ENCODE data around the gene DIPK1A. TPM values are rescaled to one million over a fixed set of nuclear protein-coding genes. Genes with fewer than 3 reads are reported as not detected.

DIPK1A gene
- total and polyA plus RNA-seq, 9 donors, result 4.7 to 15.4 (median 8.6) TPM

- intact Hi-C loops (cut with DNase I), result loop anchor here in 2 of 4 donors (5.0 to 10.0 kb wide), 2 partner anchors 107 to 110 kb away; no protein-coding TSS in a partner anchor
- DNase-seq, result no peak
- Histone ChIP-seq H3K4me1 (ENCODE audit: insufficient read depth) (peaks cover 3% of the 10 kb centered on the region), H3K27ac (no peak overlapping the region), H3K4me3 (no peak overlapping the region), H3K36me3 (no peaks in the 10 kb centered on the region), H3K27me3 (no peaks in the 10 kb centered on the region), H3K9me3 (no peaks in the 10 kb centered on the region)
- TF ChIP-seq EP300 (IDR thresholded peaks at IDR 0.05) (no peak), POLR2A (IDR thresholded peaks at IDR 0.05) (no peak)
- TF ChIP-seq, protein P1, sequence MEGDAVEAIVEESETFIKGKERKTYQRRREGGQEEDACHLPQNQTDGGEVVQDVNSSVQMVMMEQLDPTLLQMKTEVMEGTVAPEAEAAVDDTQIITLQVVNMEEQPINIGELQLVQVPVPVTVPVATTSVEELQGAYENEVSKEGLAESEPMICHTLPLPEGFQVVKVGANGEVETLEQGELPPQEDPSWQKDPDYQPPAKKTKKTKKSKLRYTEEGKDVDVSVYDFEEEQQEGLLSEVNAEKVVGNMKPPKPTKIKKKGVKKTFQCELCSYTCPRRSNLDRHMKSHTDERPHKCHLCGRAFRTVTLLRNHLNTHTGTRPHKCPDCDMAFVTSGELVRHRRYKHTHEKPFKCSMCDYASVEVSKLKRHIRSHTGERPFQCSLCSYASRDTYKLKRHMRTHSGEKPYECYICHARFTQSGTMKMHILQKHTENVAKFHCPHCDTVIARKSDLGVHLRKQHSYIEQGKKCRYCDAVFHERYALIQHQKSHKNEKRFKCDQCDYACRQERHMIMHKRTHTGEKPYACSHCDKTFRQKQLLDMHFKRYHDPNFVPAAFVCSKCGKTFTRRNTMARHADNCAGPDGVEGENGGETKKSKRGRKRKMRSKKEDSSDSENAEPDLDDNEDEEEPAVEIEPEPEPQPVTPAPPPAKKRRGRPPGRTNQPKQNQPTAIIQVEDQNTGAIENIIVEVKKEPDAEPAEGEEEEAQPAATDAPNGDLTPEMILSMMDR (IDR thresholded peaks at IDR 0.05), result no peak
These were observed 3.1 kb upstream of the DIPK1A start for GRCh38 chr1:92964316-92964715.

DNA sequence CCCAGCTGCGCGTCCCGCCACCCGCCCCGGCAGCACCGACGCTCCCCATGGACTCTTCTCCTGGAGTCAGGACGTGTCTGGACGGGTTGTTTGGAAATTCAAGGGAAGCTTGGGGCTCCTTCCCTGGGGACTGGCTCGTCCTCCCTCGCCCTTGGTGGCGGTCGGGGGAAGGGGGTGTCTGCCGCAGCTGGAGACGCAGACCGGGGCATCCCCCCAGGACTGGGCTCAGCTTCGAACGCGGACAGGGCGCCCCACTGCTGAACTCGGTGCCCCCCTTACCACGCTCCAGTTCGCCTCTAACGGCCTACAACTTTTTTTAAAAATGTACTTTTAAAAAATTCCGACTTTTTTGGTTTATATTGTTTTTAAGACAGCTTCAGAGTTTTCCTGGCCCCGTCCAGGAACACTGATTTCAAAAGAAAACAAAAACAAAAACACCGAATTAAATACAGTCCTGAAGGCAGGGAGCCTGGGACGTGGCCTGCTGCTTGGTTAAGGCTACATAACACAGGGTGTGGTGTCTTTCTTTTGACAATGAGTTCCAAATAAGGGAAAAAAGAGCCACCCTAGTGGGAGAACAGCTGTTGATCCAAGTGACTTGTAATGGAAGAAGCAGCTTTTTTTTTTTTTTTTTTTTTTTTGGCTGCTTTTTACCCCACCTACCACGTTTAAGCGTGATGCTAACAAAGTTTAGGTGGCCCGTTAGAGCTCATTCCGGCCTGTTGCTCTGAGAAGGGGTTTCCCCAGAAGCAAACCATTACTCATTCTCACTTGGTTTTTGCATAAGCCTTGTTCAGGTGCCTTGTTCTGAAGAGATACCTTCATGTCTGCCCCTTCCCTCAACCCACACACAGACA, 862 bp upstream of the DIPK1A start:
- 1% methylated on average over 29 to 32 of the region's 32 CpGs for WGBS, 3 donors
- intact Hi-C loops (cut with DNase I), result loop anchor here in 2 of 4 donors (5.0 to 10.0 kb wide), 2 partner anchors 105 to 107 kb away; no protein-coding TSS in a partner anchor

DNA sequence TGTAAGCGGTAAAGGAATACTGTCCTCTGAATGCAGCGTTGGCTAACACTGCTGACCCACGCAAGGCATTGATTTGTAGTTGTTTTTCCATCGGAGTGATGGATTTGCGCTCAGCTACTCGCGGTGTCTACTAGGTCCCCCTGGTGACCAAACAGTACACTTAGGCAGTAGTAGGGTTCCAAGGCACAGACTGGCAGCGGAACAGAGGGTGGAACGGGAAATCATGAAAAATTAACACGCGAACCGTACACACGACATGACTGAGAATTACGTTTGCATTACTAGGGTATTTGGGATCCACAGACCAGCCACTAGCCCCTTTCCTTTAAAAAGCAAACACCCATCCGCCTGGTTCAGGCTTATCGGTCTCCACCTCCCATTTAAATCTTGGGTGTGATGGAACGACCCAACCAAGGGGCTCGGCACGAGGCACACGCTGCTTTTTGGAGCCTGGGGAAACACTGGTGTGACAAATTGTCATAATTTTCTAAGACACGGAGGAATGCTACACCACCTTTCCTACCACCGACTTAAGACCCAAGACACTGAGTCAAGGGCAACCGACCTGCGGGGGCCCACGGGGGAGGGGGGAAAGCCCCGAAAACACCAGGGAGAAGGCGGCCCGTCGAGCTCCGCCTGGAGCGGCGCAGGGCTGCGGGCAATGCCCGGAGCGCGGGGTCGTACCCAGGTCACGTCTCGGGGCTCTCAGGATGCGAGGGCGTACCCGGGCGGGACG, 699 bp downstream of the DIPK1A start:
- DNase-seq, result peak; percentile 39 to 65 (median 50)
- WGBS, 3 donors, result 0 to 1% (median 0%) methylated on average over 35 to 44 of the region's 44 CpGs

More for the DNA sequence above, 862 bp upstream of the DIPK1A start:
- no peaks in the 10 kb centered on the region for H3K9me3 ChIP-seq
- H3K4me3 ChIP-seq, result peak overlapping the region; percentile 56
- H3K27ac ChIP-seq, result peak overlapping the region; percentile 89 to 93
- H3K36me3 ChIP-seq, result no peaks in the 10 kb centered on the region
- H3K27me3 ChIP-seq, result no peaks in the 10 kb centered on the region
- peak in 3 of 5 donors; percentile 31 to 46 (median 36) for DNase-seq
- H3K4me1 ChIP-seq (ENCODE audit: insufficient read depth), result peaks cover 4% of the 10 kb centered on the region
- TF ChIP-seq, protein P1 (IDR thresholded peaks at IDR 0.05), result no peak
- TF ChIP-seq POLR2A (IDR thresholded peaks at IDR 0.05) (no peak), EP300 (IDR thresholded peaks at IDR 0.05) (no peak)

More for the DNA sequence above, 699 bp downstream of the DIPK1A start:
- Histone ChIP-seq H3K9me3 (no peaks in the 10 kb centered on the region), H3K36me3 (no peaks in the 10 kb centered on the region), H3K27ac (peak overlapping the region; percentile 89 to 93), H3K4me1 (ENCODE audit: insufficient read depth) (peaks cover 4% of the 10 kb centered on the region), H3K4me3 (peak overlapping the region; percentile 56), H3K27me3 (no peaks in the 10 kb centered on the region)
- TF ChIP-seq, protein P1 (IDR thresholded peaks at IDR 0.05), result peak in 2 of 3 donors; percentile 56 to 62
- no peak for TF ChIP-seq POLR2A (IDR thresholded peaks at IDR 0.05)
- intact Hi-C loops (cut with DNase I), result loop anchor here in 2 of 4 donors (5.0 to 10.0 kb wide), 2 partner anchors 103 to 106 kb away; no protein-coding TSS in a partner anchor
